Calu3 (cell line): ENCODE measurements around the gene SIDT2. TPM values are rescaled to one million over a fixed set of nuclear protein-coding genes. Genes with fewer than 3 reads are reported as not detected.
A peak's percentile ranks its signal among the peaks of the same experiment; 100 is the strongest.

Experiments
- BruUV-seq: library from RNA; stranded (reverse); fragments of 400-500 nt; replicated peaks from 2 replicates; lab custom pipeline; 2021; lab: Mats Ljungman, UMichigan
- CTCF ChIA-PET: fragments of 300-600 bp; sonication (Branson Sonifier 250); formaldehyde crosslinking; loops from one replicate; lab custom pipeline; 2022; ENCODE audit warnings: antibody characterized with exemption; lab: Charles Lee
- DNase-seq: peaks from one replicate; pipeline ENCODE4 v3.0.0; 2022
- H3K27ac Mint-ChIP-seq: one replicate; pipeline ENCODE4 v1.8.0; 2022; ENCODE audit warnings: mixed read lengths; ENCODE audit not compliant: unreplicated experiment
- H3K27me3 Mint-ChIP-seq: one replicate; pipeline ENCODE4 v1.8.0; 2022; ENCODE audit warnings: mixed read lengths; ENCODE audit not compliant: unreplicated experiment
- H3K36me3 Mint-ChIP-seq: one replicate; pipeline ENCODE4 v1.8.0; 2022; ENCODE audit warnings: mild to moderate bottlenecking, moderate library complexity, mixed read lengths; ENCODE audit not compliant: insufficient read depth, unreplicated experiment
- H3K4me1 Mint-ChIP-seq: one replicate; pipeline ENCODE4 v1.8.0; 2022; ENCODE audit warnings: mild to moderate bottlenecking, low read depth, mixed read lengths; ENCODE audit not compliant: unreplicated experiment
- H3K4me3 Mint-ChIP-seq: one replicate; pipeline ENCODE4 v1.8.0; 2022; ENCODE audit warnings: mild to moderate bottlenecking, low read depth, moderate library complexity, mixed read lengths; ENCODE audit not compliant: unreplicated experiment
- H3K9me3 Mint-ChIP-seq: one replicate; pipeline ENCODE4 v1.8.0; 2022; ENCODE audit warnings: low read depth, mixed read lengths; ENCODE audit not compliant: unreplicated experiment
- CTCF ChIP-seq: fragments of 200-600 bp; IDR thresholded peaks from one replicate; pipeline ENCODE4 v1.8.0; 2022; ENCODE audit warnings: antibody characterized with exemption; ENCODE audit not compliant: unreplicated experiment
- intact Hi-C: fragments of 100-400 bp; cut with micrococcal nuclease; formaldehyde crosslinking; loops from one replicate; pipeline ENCODE4 v1.10.0; 2022; ENCODE audit not compliant: unreplicated experiment
- total RNA-seq: library from RNA; stranded (reverse); gene quantifications from 2 replicates; pipeline ENCODE4 v1.2.3, GENCODE V29; 2022

Gene SIDT2
- total RNA-seq, 1 experiment from 2014 or later = 15.4 TPM

GRCh38 chr11:117195258-117195657 is 16.7 kb downstream of the SIDT2 start:
- no peak for DNase-seq
- CTCF ChIA-PET = interaction anchor here (0.6 kb wide), 1 partner anchor 122 kb away, joined by 4 read pairs; no protein-coding TSS in a partner anchor
- Mint-ChIP-seq H3K4me3 (no peak overlapping the region), H3K27ac (no peak overlapping the region), H3K4me1 (no peaks in the 10 kb centered on the region), H3K9me3 (no peaks in the 10 kb centered on the region), H3K36me3 (no peaks in the 10 kb centered on the region), H3K27me3 (no peaks in the 10 kb centered on the region)
- no peak for TF ChIP-seq CTCF
- intact Hi-C loops = no loop called here
- no TSS peak for BruUV-seq

- Mint-ChIP-seq H3K36me3 (no peaks in the 10 kb centered on the region), H3K4me1 (no peaks in the 10 kb centered on the region), H3K4me3 (no peak overlapping the region), H3K27ac (no peak overlapping the region), H3K9me3 (no peaks in the 10 kb centered on the region), H3K27me3 (no peaks in the 10 kb centered on the region)
- no peak for DNase-seq
- no TSS peak for BruUV-seq
- CTCF ChIA-PET = no interaction called here
- intact Hi-C loops = no loop called here
- TF ChIP-seq CTCF = no peak
These were observed 17.2 kb downstream of the SIDT2 start for GRCh38 chr11:117195761-117196160.

GRCh38 chr11:117197006-117197405 is 18.5 kb downstream of the SIDT2 start:
- Mint-ChIP-seq H3K4me3 (no peak overlapping the region), H3K36me3 (no peaks in the 10 kb centered on the region), H3K27me3 (no peaks in the 10 kb centered on the region), H3K9me3 (no peaks in the 10 kb centered on the region), H3K4me1 (no peaks in the 10 kb centered on the region), H3K27ac (no peak overlapping the region)
- intact Hi-C loops = no loop called here
- no TSS peak for BruUV-seq
- TF ChIP-seq CTCF = no peak
- DNase-seq = no peak
- CTCF ChIA-PET = no interaction called here

GRCh38 chr11:117197516-117198456 is 19.2 kb downstream of the SIDT2 start:
- H3K9me3 Mint-ChIP-seq = no peaks in the 10 kb centered on the region
- intact Hi-C loops = no loop called here
- H3K36me3 Mint-ChIP-seq = no peaks in the 10 kb centered on the region
- H3K4me1 Mint-ChIP-seq = no peaks in the 10 kb centered on the region
- no TSS peak for BruUV-seq
- TF ChIP-seq CTCF = no peak
- no peaks in the 10 kb centered on the region for H3K27me3 Mint-ChIP-seq
- no peak overlapping the region for H3K4me3 Mint-ChIP-seq
- DNase-seq = peak; percentile 14
- CTCF ChIA-PET = no interaction called here
- H3K27ac Mint-ChIP-seq = no peak overlapping the region
